ENCODE measurements around the gene VCAM1.

VCAM1 gene

DNA sequence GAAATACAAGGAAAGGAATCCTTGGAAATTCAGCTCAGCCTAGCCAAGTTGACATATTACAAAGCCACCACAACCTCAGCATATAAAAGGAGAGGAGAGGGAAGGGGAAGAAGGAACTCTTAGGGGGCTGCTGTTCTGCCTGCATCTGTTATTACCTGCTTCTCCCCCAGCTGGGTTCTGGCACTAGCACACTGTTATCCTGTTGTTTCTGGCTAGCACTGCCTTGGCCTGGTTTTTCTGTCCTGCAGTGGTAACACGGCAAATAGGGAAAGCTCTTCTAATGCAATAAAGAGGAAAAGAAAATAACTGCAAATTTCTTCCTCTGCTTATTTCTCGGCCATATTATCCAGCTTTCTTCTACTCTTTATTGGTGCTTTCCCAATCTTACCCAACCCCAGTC is 16.5 kb upstream of the VCAM1 start:
- DNase-seq (ENCODE audit: extremely low spot score) = no peak
- TF ChIP-seq CTCF (IDR thresholded peaks at IDR 0.05; ENCODE audit: control extremely low read depth, extremely low read depth, low read depth, missing control alignments) = no peak
- POLR2A ChIA-PET = no interaction called here
- CTCF ChIA-PET = interaction anchor here (1.1 to 1.2 kb wide), 2 partner anchors 34 to 42 kb away, joined by 3 read pairs; no protein-coding TSS in a partner anchor

GRCh38 chr1:100703716-100704115 is 15.8 kb upstream of the VCAM1 start:
- POLR2A ChIA-PET = no interaction called here
- CTCF ChIA-PET = no interaction called here
- no peak for TF ChIP-seq CTCF (IDR thresholded peaks at IDR 0.05; ENCODE audit: control extremely low read depth, extremely low read depth, low read depth, missing control alignments)
- DNase-seq (ENCODE audit: extremely low spot score) = no peak

DNA sequence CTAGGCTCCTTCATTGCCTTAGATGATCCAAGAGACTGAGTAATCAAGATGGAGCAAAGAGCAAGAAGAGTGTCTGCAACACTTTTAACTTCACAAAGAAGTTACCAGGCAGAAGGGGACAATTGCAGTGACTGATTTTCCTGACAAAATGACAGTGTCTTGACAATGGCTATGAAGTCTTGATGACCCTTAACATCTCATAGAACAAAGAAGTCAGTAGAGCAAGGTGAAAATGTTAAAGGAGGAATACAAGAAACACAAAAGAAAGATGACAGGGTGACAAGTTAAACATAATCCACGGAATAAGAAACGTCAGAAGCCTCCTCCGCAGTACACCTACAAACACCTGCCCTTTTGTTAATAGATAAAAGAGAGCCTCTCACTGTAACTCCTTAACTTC is 15.1 kb upstream of the VCAM1 start:
- TF ChIP-seq CTCF (IDR thresholded peaks at IDR 0.05; ENCODE audit: control extremely low read depth, extremely low read depth, low read depth, missing control alignments) = no peak
- DNase-seq (ENCODE audit: extremely low spot score) = no peak
- POLR2A ChIA-PET = no interaction called here
- CTCF ChIA-PET = no interaction called here

- ChIA-PET CTCF (interaction anchor here (1.3 kb wide), 1 partner anchor 13 kb away, joined by 3 read pairs; no protein-coding TSS in a partner anchor), POLR2A (no interaction called here)
- no peak for DNase-seq (ENCODE audit: extremely low spot score)
- no peak for TF ChIP-seq CTCF (IDR thresholded peaks at IDR 0.05; ENCODE audit: control extremely low read depth, extremely low read depth, low read depth, missing control alignments)
These were observed 13.2 kb upstream of the VCAM1 start for GRCh38 chr1:100706296-100706695.

- CTCF ChIA-PET = interaction anchor here (1.3 kb wide), 2 partner anchors 13 to 16 kb away, joined by 3 read pairs; no protein-coding TSS in a partner anchor
These were observed 12.7 kb upstream of the VCAM1 start for GRCh38 chr1:100706856-100707255.

GRCh38 chr1:100708476-100709062 is 11.0 kb upstream of the VCAM1 start:
- CTCF ChIA-PET = interaction anchor here (1.0 kb wide), 1 partner anchor 112 kb away, joined by 3 read pairs; no protein-coding TSS in a partner anchor

More at GRCh38 chr1:100706856-100707255, 12.7 kb upstream of the VCAM1 start:
- no peak for TF ChIP-seq CTCF (IDR thresholded peaks at IDR 0.05; ENCODE audit: control extremely low read depth, extremely low read depth, low read depth, missing control alignments)
- DNase-seq (ENCODE audit: extremely low spot score) = no peak
- POLR2A ChIA-PET = no interaction called here

More at GRCh38 chr1:100708476-100709062, 11.0 kb upstream of the VCAM1 start:
- no peak for DNase-seq (ENCODE audit: extremely low spot score)
- no peak for TF ChIP-seq CTCF (IDR thresholded peaks at IDR 0.05; ENCODE audit: control extremely low read depth, extremely low read depth, low read depth, missing control alignments)
- POLR2A ChIA-PET = no interaction called here

All from GM10248 (cell line).